HepG2 (cell line): Measurements from ENCODE around the gene S100A13.

Experiments used
- ARNTL ChIP-seq: sonication (generic); formaldehyde crosslinking; IDR thresholded peaks from 2 replicates; pipeline ENCODE4 v1.4.0; 2020; ENCODE audit warnings: mild to moderate bottlenecking, missing genetic modification reagents
- CEBPB ChIP-seq: IDR thresholded peaks from 2 replicates; pipeline ENCODE4 v1.6.1; 2011; ENCODE audit warnings: low read depth, low read length, improper control_type of control experiment, borderline replicate concordance
- CTCF ChIP-seq: sonication (generic); formaldehyde crosslinking; IDR thresholded peaks from 2 replicates; pipeline ENCODE4 v1.5.0; 2020; ENCODE audit warnings: mild to moderate bottlenecking, missing genetic modification reagents, moderate library complexity
- POLR2AphosphoS2 ChIP-seq: IDR thresholded peaks from 2 replicates; pipeline ENCODE4 v1.6.1; 2011; ENCODE audit warnings: low read depth, low read length, improper control_type of control experiment
- SIN3A ChIP-seq: IDR thresholded peaks from 2 replicates; pipeline ENCODE4 v1.6.1; 2011; ENCODE audit warnings: low read depth, mild to moderate bottlenecking, control low read depth, low read length, borderline replicate concordance
- SMYD3 ChIP-seq: sonication (generic); formaldehyde crosslinking; IDR thresholded peaks from 2 replicates; pipeline ENCODE4 v1.8.1; 2023; ENCODE audit warnings: mild to moderate bottlenecking, missing genetic modification reagents
- SUZ12 ChIP-seq: fragments of 150-350 bp; IDR thresholded peaks from 2 replicates; pipeline ENCODE4 v1.6.1; 2014; ENCODE audit warnings: low read depth, low read length
- TAF1 ChIP-seq: sonication (generic); formaldehyde crosslinking; IDR thresholded peaks from 2 replicates; pipeline ENCODE4 v1.4.0; 2020; ENCODE audit warnings: missing genetic modification reagents
- ZNF143 ChIP-seq: sonication (generic); formaldehyde crosslinking; IDR thresholded peaks from 2 replicates; pipeline ENCODE4 v1.4.0; 2020; ENCODE audit warnings: missing genetic modification reagents

GRCh38 chr1:153673511-153673910 is 46.2 kb upstream of the S100A13 start:
- TF ChIP-seq ZNF143 (no peak), SUZ12 (no peak), SMYD3 (CRISPR knock-in tag) (no peak), TAF1 (CRISPR knock-in tag) (no peak), CEBPB (no peak), CTCF (CRISPR knock-in tag) (no peak), POLR2AphosphoS2 (no peak), SIN3A (no peak), ARNTL (CRISPR knock-in tag) (no peak)
